ENCODE results near the gene ILDR2.
"Not testable (repeated sequence)": the region's sequence is repeated elsewhere in the genome, so short reads cannot be mapped to it uniquely, and the experiment has no call there.

ILDR2 gene

GRCh38 chr1:166882893-166883292 lies 92.4 kb downstream of the ILDR2 start:
- no peak for DNase-seq

GRCh38 chr1:166878173-166878917 lies 97.0 kb downstream of the ILDR2 start:
- DNase-seq: not testable (repeated sequence)

- no peak for DNase-seq
These were observed 98.9 kb downstream of the ILDR2 start for GRCh38 chr1:166876540-166876838.

- peak; percentile 97 for DNase-seq
These were observed 99.4 kb downstream of the ILDR2 start, which contains the start of gene TADA1 for GRCh38 chr1:166875734-166876539. TADA1 (minus strand) TSS chr1:166876264; CDS start chr1:166876233, 31 bp downstream.

- no peak for DNase-seq
These were observed 100.0 kb downstream of the ILDR2 start for GRCh38 chr1:166875302-166875733.

GRCh38 chr1:166874464-166874863 lies 100.9 kb downstream of the ILDR2 start:
- DNase-seq: no peak

GRCh38 chr1:166870584-166870983 lies 104.8 kb downstream of the ILDR2 start:
- no peak for DNase-seq

- no peak for DNase-seq
These were observed 105.8 kb downstream of the ILDR2 start for GRCh38 chr1:166869318-166870099.

GRCh38 chr1:166868639-166869038 lies 106.7 kb downstream of the ILDR2 start:
- no peak for DNase-seq

- DNase-seq: no peak
These were observed 109.4 kb downstream of the ILDR2 start for GRCh38 chr1:166865926-166866325.

GRCh38 chr1:166859597-166859996 lies 115.7 kb downstream of the ILDR2 start:
- DNase-seq: no peak

GRCh38 chr1:166858726-166859419 lies 116.5 kb downstream of the ILDR2 start:
- no peak for DNase-seq

Measured in activated T-cell treated with anti-CD3 and anti-CD28 coated beads for 4 hours (primary cell).